Neural cell (in vitro differentiated cells): ENCODE measurements around the gene TACC2. TPM values are rescaled to one million over a fixed set of nuclear protein-coding genes. Genes with fewer than 3 reads are reported as not detected.

Experiments
- H2AFZ ChIP-seq: fragments of 200-600, 300-800 bp; sonication (generic), shearing (Covaris generic); 2 replicates; pipeline ENCODE4 v1.6.0; 2014; ENCODE audit warnings: low read depth, mild to moderate bottlenecking, antibody characterized with exemption, low read length, moderate library complexity
- H3F3A ChIP-seq: fragments of 200-600 bp; shearing (Covaris generic); 2 replicates; pipeline ENCODE4 v1.6.1; 2016; ENCODE audit warnings: mild to moderate bottlenecking, moderate library complexity, mixed read lengths, antibody characterized with exemption, low read length; ENCODE audit not compliant: insufficient read depth, poor library complexity, severe bottlenecking
- H3K27ac ChIP-seq: fragments of 200-600, 300-800 bp; sonication (generic), shearing (Covaris generic); 2 replicates; pipeline ENCODE4 v1.5.1; 2014; ENCODE audit warnings: mild to moderate bottlenecking, low read length, moderate library complexity
- H3K27me3 ChIP-seq: fragments of 300-800, 200-600 bp; sonication (generic), shearing (Covaris generic); 2 replicates; pipeline ENCODE4 v1.6.0; 2014; ENCODE audit warnings: mild to moderate bottlenecking, low read depth, low read length, moderate library complexity; ENCODE audit not compliant: insufficient read depth
- H3K36me3 ChIP-seq: fragments of 300-800, 200-600 bp; sonication (generic), shearing (Covaris generic); 2 replicates; pipeline ENCODE4 v1.5.1; 2014; ENCODE audit warnings: mild to moderate bottlenecking, antibody characterized with exemption, low read length, moderate library complexity; ENCODE audit not compliant: insufficient read depth
- H3K4me2 ChIP-seq: fragments of 300-800, 200-600 bp; sonication (generic), shearing (Covaris generic); 2 replicates; pipeline ENCODE4 v1.6.0; 2014; ENCODE audit warnings: mild to moderate bottlenecking, low read length
- H3K4me3 ChIP-seq: fragments of 300-800, 200-600 bp; sonication (generic), shearing (Covaris generic); 2 replicates; pipeline ENCODE4 v1.5.1; 2014; ENCODE audit warnings: mild to moderate bottlenecking, low read length, moderate library complexity
- H3K79me2 ChIP-seq: fragments of 200-600 bp; shearing (Covaris generic); replicated peaks from 2 replicates; pipeline ENCODE4 v1.6.0; 2014; ENCODE audit warnings: mild to moderate bottlenecking, low read length, moderate library complexity; ENCODE audit not compliant: insufficient read depth
- H3K9ac ChIP-seq: fragments of 300-800, 200-600 bp; sonication (generic), shearing (Covaris generic); 2 replicates; pipeline ENCODE4 v1.6.1; 2016; ENCODE audit warnings: mild to moderate bottlenecking, low read length, mixed read lengths
- H3K9me2 ChIP-seq: fragments of 200-600 bp; shearing (Covaris generic); 2 replicates; pipeline ENCODE4 v1.6.1; 2016; ENCODE audit warnings: mild to moderate bottlenecking, low read length, mixed read lengths; ENCODE audit not compliant: insufficient read depth
- H3K9me3 ChIP-seq: fragments of 200-600, 300-800 bp; sonication (generic), shearing (Covaris generic); 2 replicates; pipeline ENCODE4 v1.6.1; 2016; ENCODE audit warnings: mild to moderate bottlenecking, mixed run types, low read length, moderate library complexity, mixed read lengths
- H4K20me1 ChIP-seq: fragments of 200-600 bp; shearing (Covaris generic); 2 replicates; pipeline ENCODE4 v1.6.1; 2016; ENCODE audit warnings: mild to moderate bottlenecking, mixed run types; ENCODE audit not compliant: insufficient read depth
- EP300 ChIP-seq: fragments of 450-650 bp; conservative IDR thresholded peaks from 2 replicates; pipeline ENCODE4 v1.6.1; 2014; ENCODE audit warnings: antibody characterized with exemption, mild to moderate bottlenecking, moderate library complexity; ENCODE audit not compliant: poor library complexity, severe bottlenecking
- EZH2 ChIP-seq: fragments of 200-600, 300-800 bp; shearing (Covaris generic), sonication (generic); IDR thresholded peaks from 2 replicates; pipeline ENCODE4 v1.6.1; 2014; ENCODE audit warnings: antibody characterized with exemption, low read length, borderline replicate concordance, mild to moderate bottlenecking; ENCODE audit not compliant: insufficient read depth, poor library complexity, severe bottlenecking
- MXI1 ChIP-seq: fragments of 450-650 bp; conservative IDR thresholded peaks from 2 replicates; pipeline ENCODE4 v1.6.1; 2014; ENCODE audit warnings: antibody characterized with exemption, mild to moderate bottlenecking; ENCODE audit not compliant: poor library complexity, severe bottlenecking
- POLR2AphosphoS5 ChIP-seq: IDR thresholded peaks from 2 replicates; pipeline ENCODE4 v1.6.1; 2012
- RAD21 ChIP-seq: fragments of 450-650 bp; conservative IDR thresholded peaks from 2 replicates; pipeline ENCODE4 v1.6.1; 2014; ENCODE audit warnings: antibody characterized with exemption, mild to moderate bottlenecking, moderate library complexity
- SMC3 ChIP-seq: fragments of 450-650 bp; conservative IDR thresholded peaks from 2 replicates; pipeline ENCODE4 v1.6.1; 2014; ENCODE audit warnings: antibody characterized with exemption, mild to moderate bottlenecking, moderate library complexity; ENCODE audit not compliant: poor library complexity
- TAF1 ChIP-seq: IDR thresholded peaks from 2 replicates; pipeline ENCODE4 v1.6.1; 2012; ENCODE audit warnings: low read depth
- polyA plus RNA-seq: library from polyadenylated mRNA; depleted of rRNA; stranded (reverse); fragments of >200 nt; gene quantifications from 2 replicates; pipeline ENCODE4 v1.2.3, GENCODE V29; 2014
- TF ChIP-seq, protein P1 (sequence below): IDR thresholded peaks from 2 replicates; pipeline ENCODE4 v1.6.1; 2012; ENCODE audit warnings: borderline replicate concordance
- TF ChIP-seq, protein P2 (sequence below): fragments of 450-650 bp; IDR thresholded peaks from 2 replicates; pipeline ENCODE4 v1.5.1; 2014; ENCODE audit warnings: antibody characterized with exemption, mild to moderate bottlenecking, moderate library complexity; ENCODE audit not compliant: poor library complexity, severe bottlenecking

The TACC2 gene
- polyA plus RNA-seq, 1 donor from 2014 or later: 17.6 TPM

GRCh38 chr10:122287570-122287969 is 298.6 kb downstream of the TACC2 start:
- Histone ChIP-seq H3K27ac (no peak overlapping the region), H4K20me1 (no peaks in the 10 kb centered on the region), H3F3A (no peaks in the 10 kb centered on the region), H3K4me2 (no peak overlapping the region), H2AFZ (no peak overlapping the region), H3K9ac (no peak overlapping the region), H3K79me2 (no peaks in the 10 kb centered on the region), H3K9me2 (no peaks in the 10 kb centered on the region), H3K4me3 (no peak overlapping the region), H3K36me3 (no peaks in the 10 kb centered on the region), H3K27me3 (no peaks in the 10 kb centered on the region), H3K9me3 (no peaks in the 10 kb centered on the region)
- TF ChIP-seq TAF1 (no peak), POLR2AphosphoS5 (no peak), MXI1 (no peak), EZH2 (no peak), RAD21 (no peak), EP300 (no peak), SMC3 (no peak)
- TF ChIP-seq, protein P1, sequence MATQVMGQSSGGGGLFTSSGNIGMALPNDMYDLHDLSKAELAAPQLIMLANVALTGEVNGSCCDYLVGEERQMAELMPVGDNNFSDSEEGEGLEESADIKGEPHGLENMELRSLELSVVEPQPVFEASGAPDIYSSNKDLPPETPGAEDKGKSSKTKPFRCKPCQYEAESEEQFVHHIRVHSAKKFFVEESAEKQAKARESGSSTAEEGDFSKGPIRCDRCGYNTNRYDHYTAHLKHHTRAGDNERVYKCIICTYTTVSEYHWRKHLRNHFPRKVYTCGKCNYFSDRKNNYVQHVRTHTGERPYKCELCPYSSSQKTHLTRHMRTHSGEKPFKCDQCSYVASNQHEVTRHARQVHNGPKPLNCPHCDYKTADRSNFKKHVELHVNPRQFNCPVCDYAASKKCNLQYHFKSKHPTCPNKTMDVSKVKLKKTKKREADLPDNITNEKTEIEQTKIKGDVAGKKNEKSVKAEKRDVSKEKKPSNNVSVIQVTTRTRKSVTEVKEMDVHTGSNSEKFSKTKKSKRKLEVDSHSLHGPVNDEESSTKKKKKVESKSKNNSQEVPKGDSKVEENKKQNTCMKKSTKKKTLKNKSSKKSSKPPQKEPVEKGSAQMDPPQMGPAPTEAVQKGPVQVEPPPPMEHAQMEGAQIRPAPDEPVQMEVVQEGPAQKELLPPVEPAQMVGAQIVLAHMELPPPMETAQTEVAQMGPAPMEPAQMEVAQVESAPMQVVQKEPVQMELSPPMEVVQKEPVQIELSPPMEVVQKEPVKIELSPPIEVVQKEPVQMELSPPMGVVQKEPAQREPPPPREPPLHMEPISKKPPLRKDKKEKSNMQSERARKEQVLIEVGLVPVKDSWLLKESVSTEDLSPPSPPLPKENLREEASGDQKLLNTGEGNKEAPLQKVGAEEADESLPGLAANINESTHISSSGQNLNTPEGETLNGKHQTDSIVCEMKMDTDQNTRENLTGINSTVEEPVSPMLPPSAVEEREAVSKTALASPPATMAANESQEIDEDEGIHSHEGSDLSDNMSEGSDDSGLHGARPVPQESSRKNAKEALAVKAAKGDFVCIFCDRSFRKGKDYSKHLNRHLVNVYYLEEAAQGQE: no peak
- TF ChIP-seq, protein P2, sequence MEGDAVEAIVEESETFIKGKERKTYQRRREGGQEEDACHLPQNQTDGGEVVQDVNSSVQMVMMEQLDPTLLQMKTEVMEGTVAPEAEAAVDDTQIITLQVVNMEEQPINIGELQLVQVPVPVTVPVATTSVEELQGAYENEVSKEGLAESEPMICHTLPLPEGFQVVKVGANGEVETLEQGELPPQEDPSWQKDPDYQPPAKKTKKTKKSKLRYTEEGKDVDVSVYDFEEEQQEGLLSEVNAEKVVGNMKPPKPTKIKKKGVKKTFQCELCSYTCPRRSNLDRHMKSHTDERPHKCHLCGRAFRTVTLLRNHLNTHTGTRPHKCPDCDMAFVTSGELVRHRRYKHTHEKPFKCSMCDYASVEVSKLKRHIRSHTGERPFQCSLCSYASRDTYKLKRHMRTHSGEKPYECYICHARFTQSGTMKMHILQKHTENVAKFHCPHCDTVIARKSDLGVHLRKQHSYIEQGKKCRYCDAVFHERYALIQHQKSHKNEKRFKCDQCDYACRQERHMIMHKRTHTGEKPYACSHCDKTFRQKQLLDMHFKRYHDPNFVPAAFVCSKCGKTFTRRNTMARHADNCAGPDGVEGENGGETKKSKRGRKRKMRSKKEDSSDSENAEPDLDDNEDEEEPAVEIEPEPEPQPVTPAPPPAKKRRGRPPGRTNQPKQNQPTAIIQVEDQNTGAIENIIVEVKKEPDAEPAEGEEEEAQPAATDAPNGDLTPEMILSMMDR: no peak

DNA sequence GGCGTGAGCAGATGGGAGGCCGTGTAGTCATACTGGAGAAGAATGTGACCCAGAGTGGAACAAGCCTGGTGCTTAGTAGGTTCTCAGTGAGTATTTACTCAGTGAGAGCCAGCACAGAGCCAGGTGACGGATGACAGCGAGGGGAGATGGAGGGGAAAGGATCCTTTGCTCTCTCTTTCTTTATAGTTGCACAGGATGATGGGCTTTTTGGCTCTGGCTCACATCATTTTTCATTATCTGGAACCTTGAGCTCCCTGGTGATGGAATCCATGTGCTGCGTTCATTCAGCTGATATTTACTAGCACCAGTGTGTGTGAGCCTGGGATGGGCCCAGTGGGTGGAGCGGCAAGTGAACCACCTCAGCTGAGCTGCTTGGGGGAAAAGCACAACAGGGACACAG is 299.3 kb downstream of the TACC2 start:
- no peaks in the 10 kb centered on the region for H3K27me3 ChIP-seq
- H4K20me1 ChIP-seq: no peaks in the 10 kb centered on the region
- no peak overlapping the region for H3K4me3 ChIP-seq
- H3K9me2 ChIP-seq: no peaks in the 10 kb centered on the region
- no peaks in the 10 kb centered on the region for H3K79me2 ChIP-seq
- H3K27ac ChIP-seq: no peak overlapping the region
- H3K9me3 ChIP-seq: no peaks in the 10 kb centered on the region
- no peak overlapping the region for H3K9ac ChIP-seq
- TF ChIP-seq EP300 (no peak), EZH2 (no peak), TAF1 (no peak), MXI1 (no peak), POLR2AphosphoS5 (no peak), RAD21 (no peak), SMC3 (no peak)
- TF ChIP-seq, protein P2: no peak
- TF ChIP-seq, protein P1: no peak
- H3K4me2 ChIP-seq: no peak overlapping the region
- no peaks in the 10 kb centered on the region for H3F3A ChIP-seq
- H2AFZ ChIP-seq: no peak overlapping the region
- no peaks in the 10 kb centered on the region for H3K36me3 ChIP-seq
